Measurements from ENCODE around the gene RNF168.
"Not testable (repeated sequence)": the region's sequence is repeated elsewhere in the genome, so short reads cannot be mapped to it uniquely, and the experiment has no call there.

RNF168 gene, protein sequence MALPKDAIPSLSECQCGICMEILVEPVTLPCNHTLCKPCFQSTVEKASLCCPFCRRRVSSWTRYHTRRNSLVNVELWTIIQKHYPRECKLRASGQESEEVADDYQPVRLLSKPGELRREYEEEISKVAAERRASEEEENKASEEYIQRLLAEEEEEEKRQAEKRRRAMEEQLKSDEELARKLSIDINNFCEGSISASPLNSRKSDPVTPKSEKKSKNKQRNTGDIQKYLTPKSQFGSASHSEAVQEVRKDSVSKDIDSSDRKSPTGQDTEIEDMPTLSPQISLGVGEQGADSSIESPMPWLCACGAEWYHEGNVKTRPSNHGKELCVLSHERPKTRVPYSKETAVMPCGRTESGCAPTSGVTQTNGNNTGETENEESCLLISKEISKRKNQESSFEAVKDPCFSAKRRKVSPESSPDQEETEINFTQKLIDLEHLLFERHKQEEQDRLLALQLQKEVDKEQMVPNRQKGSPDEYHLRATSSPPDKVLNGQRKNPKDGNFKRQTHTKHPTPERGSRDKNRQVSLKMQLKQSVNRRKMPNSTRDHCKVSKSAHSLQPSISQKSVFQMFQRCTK

DNA sequence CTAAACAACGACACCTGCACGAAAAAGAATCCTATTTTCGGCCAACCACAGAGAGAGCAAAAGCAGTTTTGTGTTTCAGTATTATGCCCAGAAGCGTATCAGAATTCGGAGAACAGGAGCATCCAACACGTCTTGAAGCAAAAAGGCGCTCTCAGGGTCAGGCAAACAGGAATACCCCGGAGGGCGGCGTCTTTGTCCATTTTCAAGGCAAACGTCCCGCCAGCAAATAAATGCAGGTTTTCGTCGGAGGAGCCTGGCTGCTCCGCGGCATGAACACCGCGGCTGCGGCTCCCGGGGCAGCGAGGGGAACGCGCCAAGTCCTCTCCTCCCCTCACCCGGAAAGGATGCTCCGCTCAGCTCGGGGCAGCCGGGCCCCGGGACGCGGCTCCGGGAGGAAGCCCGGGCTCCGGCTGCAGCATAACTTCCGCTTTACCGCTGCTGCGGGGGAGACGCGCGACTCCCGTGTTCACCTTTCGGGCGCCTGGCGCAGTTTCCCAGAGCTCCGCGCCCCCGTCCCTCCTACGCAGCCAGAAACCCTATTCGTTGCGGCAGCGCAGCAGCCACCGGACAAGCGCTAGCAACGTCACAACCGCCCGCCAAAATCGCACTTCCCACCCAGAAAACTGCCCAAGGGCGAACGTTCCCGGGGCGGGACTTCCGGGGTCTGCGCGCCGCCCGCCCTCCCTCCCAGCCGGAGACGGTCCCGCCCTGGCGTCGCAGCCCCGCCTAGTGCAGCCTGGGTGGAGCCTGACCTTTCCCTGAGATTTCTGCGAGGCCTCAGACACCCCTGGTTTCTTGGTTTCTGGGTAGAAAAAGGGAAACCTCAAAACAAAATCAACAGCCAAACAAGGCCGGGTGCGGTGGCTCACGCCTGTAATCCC, at the start of gene RNF168:
Gene RNF168 (minus strand): TSS at position 573 of the 881 bp plus-strand sequence. CDS start 595 bp downstream, outside the sequence.
- peak; percentile 91 for FAIRE-seq

DNA sequence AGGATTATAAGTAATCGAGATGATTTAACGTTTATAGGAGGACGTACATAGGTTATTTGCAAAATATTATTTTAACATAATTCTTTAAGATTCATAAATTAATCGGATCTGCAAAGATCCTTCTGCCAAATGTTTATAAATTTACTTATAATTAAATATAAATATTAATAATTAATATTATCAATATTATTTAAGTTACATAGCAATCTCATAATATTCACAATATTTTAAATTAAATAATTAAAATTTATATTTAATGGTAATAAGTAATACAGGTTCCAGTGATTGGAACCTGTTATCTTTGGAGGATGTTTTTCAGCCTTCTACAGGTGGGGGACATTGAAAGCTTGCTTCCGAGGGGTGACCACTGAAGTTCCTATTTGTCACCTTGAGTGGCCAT, 48.7 kb upstream of the RNF168 start:
- FAIRE-seq = peak; percentile 90

DNA sequence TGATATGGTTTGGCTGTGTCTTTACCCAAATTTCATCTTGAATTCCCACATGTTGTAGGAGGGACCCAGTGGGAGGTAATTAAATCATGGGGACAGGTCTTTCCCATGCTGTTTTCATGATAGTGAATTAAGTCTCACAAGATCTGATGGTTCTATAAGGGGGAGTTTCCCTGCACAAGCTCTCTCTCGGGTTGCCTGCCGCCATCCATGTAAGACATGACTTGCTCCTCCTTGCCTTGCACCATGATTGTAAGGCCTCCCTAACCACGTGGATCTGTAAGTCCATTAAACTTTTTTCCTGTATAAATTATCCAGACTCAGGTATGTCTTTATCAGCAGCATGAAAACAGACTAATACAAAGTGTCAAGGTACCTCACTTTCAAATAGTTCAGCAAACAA, 46.6 kb upstream of the RNF168 start:
- not testable (repeated sequence) for FAIRE-seq

DNA sequence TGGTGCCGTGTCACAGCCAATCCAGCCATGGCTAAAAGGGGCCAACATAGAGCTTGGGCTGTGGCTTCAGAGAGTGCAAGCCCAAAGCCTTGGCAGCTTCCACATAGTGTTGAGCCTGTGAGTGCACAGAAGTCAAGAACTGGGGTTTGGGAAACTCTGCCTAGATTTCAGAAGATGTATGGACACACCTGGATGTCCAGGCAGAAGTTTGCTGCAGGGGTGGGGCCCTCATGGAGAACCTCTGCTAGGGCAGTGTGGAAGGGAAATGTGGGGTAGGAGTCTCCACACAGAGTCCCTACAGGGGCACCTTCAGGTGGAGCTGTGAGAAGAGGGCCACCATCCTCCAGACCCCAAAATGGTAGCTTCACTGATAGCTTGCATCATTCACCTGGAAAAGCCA, 45.7 kb upstream of the RNF168 start:
- not testable (repeated sequence) for FAIRE-seq

DNA sequence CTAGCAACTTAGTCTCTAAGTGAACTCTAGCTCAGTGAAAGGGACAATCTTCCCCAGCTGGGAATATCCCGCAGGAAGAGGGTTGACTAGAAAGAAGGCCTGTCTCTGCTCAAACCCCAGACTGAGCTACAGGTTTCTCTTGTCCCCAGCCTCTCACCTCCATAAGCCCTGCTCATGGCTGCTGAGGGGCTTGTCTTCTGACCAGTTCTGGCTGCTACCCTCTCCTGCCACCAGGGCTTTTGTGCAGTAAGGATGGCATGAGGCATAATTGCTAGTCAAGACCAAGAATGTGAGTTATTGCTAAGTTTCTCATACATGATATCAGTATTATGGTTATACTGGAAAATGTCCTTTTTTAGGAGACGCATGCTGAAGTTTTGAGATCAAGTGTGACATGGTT, 43.5 kb upstream of the RNF168 start:
- FAIRE-seq = no peak

DNA sequence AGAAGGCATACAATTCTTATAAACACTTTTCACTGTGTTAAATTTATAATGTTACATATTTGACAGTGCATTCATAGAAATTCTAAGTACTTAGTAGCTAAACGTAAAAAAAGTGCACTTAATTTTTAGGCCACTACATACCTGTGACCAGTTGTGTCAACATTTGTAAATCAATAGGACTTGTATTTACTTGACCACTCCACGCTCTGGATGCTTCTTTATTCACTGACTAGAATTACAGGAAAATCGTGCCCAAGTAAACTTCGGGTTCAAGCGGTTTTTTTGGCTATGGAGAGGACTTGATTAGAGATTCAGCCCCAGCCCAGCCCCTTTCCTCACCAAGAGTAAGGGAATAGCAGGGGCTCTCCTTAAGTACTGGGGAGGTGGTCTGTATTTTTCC, 43.0 kb upstream of the RNF168 start:
- FAIRE-seq = no peak

DNA sequence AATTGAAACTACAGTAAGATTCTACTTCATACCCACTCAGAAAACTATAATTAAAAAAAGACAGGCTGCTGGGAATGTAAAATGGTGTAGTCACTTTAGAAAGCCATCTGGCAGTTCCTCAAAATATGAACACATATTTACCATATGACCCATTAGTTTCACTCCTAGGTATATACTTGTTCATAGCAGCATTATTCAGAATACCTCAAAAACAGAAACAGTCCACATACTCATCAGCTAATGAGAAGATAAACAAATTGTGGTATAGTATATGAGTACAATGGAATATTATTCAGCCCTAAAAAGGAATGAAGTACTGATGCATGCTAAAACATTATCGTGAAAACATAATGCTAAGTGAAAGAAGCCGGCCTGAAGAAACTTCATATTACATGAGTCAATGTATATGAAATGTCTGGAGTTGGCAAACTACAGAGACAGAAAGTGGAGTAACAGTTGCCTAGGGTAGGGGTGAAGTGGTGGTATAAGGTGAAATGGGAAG, 41.0 kb upstream of the RNF168 start:
- FAIRE-seq = no peak

DNA sequence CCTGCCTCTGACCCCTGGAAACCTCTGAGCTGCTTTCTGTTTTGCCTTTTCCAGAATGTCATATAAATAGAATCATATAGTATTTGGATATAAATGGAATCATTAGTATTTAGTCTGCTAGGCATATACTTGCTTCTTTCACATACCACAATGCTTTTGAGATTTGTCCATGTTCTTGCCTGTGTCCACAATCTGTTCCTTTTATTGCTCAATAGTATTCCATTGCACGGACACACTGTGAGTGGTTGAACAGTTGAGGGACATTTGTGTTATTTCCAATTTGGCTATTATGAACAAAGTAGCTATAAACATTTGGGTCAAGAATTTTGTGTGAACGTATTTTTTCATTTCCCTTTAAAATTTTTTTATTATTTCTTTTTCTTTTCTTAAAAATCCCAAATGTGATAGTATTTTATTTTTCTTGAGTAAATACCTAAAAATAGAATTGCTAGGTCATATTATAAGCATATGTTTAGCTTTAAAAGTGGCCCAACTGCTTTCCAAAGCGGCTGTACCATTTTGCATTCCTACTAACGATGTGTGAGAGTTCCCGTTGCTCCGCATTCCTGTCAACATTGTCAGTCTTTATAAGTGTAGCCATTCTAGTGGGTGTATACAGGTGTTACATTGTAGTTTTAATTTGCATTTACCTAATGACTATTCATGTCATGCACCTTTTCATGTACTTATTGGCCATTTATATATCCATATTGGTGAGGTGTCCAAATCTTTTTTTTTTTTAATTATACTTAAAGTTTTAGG, 38.3 kb upstream of the RNF168 start:
- FAIRE-seq = no peak

DNA sequence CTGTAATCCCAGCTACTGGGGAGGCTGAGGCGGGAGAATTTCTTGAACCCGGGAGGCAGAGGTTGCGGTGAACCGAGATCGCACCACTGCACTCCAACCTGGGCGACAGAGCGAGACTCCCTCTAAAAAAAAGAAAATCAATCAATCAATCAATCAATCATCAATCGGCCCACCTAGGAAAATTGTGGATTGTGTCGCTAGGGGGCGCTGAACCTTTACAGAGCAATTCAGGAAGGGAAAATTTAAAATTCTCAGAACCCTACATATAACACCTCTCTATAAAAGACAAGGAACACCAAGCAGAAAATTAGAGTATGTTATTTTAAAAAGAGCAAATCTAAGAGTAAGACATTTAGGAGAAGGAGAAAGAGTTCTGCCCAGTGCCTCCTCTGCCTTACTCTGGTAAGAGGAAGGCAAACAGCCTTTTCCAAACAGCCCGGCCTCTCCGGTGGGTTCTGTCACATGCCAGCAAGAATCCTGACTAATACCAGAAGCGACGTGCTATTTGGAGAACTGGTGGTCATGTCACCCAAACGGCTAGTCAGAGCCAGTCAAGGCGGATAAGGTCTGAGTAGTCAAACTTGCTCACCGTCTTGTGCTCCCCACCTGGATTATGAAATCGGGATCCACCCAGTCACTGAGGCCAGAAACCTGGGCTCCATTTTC, 33.9 kb upstream of the RNF168 start:
- FAIRE-seq = no peak

DNA sequence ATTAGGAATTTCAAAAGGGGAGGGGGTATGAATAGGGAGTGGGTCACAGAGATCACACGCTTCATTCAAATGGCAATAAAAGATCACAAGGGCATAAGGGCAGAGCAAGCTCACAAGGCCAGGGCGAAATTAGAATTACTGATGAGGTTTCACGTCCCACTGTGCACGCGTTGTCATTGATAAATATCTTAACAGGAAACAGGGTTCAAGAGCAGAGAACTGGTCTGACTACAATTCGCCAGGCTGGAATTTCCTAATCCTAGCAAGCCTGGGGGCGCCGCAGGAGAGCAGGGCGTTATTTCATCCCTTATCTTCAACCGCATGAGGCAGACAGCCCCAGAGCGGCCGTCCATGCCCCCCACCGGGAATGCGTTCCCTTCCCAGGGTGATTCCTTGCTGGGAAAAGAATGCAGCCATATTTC, 29.7 kb upstream of the RNF168 start:
- no peak for FAIRE-seq

DNA sequence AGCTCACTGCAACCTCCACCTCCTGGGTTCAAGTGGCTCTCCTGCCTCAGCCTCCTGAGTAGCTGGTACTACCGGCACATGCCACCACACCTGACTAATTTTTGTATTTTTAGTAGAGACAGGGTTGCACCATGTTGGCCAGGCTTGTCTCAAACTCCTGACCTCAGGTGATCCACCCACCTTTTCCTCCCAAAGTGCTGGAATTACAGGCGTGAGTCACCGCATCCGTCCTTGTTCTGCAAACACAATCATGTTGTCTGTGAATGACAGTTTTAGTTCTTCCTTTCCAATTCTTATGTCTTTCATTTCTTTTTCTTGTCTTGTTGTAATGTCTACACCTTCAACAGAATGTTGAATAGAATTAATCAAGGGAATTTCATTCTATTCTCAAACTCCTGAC, 27.9 kb upstream of the RNF168 start:
- FAIRE-seq = no peak

DNA sequence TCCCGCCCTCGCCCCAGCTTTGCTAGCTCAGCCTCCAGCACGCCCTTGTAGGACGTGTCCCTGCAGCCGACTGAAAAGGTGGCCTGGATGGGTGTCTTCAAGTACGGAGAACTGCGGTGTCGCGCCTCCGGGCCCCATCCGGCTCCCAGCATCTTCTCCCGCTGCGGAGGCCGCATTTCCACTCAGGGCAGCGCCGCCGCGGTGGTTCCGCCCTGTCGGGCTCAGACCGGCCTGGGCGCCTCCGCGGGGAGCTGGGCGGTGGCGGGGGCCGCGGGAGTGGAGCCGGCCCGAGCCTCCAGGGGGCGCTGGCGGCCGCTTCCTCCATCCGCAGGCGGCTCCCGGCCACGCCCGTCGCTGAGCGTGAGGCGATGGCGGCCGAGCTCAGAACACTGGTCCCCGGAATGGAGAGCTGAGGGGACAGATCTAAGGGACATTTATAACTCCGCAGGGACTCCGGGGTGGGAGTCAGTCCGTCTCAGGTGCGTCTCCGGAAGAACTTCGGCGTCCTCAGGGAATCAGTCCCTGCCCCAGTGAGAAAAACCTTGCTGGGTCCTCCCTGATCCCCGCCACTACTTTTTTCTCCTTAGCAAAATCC, 25.2 kb upstream of the RNF168 start:
- FAIRE-seq = no peak

DNA sequence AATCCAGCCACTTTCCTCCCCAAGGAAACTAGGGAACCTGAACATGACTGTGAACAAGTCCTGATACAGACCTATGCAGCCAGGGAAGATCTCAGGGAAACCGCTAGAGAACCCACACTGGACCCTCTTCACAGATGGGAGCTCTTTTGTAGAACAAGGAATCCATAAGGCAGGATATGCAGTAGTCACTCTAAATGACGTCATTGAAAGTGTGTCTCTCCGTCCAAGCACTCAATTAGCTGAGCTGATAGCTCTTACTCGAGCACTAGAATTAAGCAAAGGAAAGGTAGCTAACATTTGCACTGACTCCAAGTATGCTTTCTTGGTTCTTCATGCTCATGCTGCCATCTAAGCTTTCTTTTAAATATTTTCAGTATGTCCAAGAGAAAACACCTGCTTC, 21.6 kb upstream of the RNF168 start:
- no peak for FAIRE-seq

DNA sequence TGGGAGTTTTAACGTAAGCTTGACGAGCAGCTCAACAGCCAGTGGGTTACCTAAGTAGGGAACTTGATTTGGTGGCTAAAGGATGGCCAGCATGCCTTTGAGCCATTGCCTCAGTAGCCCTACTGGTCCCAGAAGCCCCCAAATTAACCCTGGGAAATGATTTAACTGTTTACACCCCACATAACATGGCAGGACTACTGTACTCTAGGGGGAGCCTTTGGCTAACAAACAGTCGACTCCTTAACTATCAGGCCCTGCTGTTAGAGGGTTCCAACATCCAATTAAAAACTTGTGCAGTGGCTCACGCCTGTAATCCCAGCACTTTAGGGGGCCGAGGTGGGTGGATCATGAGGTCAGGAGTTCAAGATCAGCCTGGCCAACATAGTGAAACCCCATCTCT, 21.0 kb upstream of the RNF168 start:
- no peak for FAIRE-seq

DNA sequence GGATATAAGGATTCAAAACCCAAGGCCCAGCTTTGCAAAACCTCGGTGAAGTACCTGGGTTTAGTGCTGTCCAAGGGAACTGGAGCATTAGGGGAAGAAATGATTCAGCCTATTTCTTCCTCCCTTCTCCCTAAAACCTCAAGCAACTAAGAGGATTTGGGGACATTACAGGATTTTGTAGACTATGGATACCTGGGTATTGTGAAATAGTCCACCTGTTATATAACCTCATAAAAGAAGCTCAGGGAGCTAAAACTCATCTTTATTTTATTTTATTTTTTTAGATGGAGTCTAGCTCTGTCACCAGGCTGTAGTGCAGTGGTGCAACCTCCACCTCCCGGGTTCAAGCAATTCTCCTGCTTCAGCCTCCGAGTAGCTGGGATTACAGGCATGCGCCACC, 20.3 kb upstream of the RNF168 start:
- FAIRE-seq = no peak

DNA sequence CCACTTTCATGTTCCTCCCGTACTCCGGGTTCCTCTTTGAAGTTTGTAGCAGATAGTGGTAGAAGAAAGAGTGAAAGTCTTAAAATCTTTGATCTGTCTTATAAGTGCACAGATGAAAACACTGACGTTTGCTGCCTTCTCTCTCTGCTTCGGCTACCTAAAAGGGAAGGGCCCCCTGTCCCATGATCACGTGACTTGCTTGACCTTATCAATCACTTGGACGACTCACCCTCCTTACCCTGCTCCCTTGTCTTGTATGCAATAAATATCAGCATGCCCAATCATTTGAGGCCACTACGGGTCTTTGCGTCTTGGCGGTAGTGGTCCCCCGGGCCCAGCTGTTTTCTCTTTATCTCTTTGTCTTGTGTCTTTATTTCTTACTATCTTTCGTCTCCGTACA, 17.7 kb upstream of the RNF168 start:
- FAIRE-seq = not testable (repeated sequence)

DNA sequence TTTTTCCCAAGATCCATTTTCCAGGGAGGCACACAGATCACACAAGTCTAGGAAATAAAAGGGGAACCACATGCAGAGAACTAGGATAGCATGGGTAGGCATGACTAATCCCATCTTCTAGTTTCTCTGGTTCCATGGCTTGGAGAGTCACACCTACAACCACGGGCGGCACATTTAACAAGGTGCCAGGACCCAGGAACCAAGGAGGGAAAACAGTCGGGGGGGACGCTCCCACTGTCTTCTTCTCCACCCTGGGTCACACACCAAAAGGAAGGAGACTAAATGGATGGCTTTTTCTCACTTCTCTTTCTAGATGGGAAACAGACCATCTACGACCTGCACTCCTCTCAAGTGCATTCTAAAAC, 16.1 kb upstream of the RNF168 start:
- no peak for FAIRE-seq

DNA sequence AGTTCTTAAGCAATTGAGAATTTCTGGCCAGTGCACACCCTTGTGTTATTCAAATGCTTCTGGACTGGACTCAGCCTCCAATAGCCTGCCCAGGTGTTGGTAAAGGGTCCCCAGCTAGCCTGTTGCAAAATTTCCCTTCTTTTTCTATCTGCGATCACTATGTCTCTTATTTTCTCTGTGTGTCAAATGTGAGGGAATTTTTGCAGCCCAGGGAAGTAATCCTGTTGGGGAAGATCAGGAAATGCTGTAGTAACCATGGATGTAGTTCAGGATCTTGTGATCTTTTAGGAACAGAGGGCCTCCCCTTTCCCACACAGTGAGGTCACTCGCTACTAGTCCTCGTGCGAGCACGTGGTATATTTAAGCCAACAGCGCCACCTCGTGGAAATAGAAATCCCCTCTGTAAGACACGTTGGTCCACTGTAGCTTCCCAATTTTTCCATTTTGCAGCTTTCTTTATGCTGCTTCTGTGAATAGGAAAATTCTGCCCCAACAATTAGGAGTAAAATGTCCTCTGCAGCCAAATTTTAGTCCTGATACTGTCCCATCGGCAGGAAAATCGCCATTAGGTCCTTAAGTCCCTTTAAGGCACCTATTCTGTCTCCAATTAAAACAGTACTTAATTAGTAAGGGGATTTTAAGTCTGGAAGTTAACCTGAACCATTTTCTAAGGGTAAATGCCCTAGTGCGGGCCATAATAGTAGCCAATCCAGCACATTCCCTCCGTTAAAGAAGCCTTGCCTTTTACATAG, 15.6 kb upstream of the RNF168 start:
- FAIRE-seq = peak; percentile 84

DNA sequence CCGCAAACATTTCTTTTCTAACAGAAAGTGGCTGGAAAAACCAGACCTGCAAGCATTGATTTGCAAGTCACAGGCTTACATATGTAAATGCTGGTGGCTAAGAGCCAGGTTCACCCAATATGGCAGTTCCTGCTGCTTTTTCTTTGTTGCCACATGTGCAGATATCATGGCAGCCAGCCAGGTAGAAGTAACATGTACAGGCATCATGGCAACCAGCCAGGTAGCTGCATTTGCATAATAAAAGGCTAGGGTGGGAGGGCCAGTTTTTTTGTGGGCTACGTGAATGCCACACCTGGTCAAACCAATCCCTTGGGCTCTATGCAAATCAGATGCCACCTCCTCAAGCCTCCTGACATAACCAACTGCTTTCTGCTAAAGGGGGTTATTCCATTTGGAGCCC, 14.4 kb upstream of the RNF168 start:
- no peak for FAIRE-seq

DNA sequence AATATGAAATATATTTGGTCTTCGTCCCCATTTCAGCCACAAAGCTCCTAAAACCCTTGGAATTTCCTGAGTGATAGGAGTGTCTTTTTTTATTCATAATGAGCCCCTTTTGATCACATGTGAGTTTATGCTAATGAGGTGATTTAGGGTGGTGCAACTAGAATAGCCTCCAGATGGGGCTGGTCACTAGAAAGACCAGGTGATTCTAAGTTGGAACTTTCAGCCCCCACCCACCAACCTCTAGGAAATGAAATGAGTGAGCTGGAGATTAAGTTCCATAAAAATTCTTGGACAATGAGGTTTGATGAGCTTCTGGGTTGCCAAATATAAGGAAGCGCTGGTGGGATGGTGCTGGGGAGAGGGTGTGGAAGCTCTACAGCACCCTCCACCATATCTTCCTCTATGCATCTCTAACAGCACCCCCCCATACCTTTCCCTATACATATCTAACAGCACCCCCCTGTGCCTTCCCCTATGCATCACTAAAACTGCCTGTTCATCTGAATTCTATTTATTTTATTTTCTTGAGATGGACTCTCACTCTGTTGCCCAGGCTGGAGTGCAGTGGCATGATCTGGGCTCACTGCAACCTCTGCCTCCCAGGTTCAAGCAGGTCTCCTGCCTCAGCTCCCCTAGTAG, 13.7 kb upstream of the RNF168 start:
- FAIRE-seq = no peak
